Stimulated activated naive B cell treated with anti-CD40 and anti-IgM and Interleukin-4, amounts not matched to agents 10 μg/mL and 1 μg/mL and 100 μg/mL, for 72 hours (primary cell): ENCODE measurements around the gene TUBB2A.

ENCODE experiments used
- ATAC-seq, 2 donors: fragments of 150-1000 bp; cut with Tn5 transposase; replicated peaks; 2 replicates each; pipeline ENCODE4 v1.10.0; 2021; ENCODE audit warnings: moderate library complexity in 1 of 2
- DNase-seq: peaks from one replicate; pipeline ENCODE4 v3.0.0; 2021
- H3K27ac Mint-ChIP-seq: one replicate; pipeline ENCODE4 v1.8.0; 2022; ENCODE audit warnings: mild to moderate bottlenecking, mixed read lengths
- H3K27me3 Mint-ChIP-seq, 2 donors: one replicate each; pipeline ENCODE4 v1.8.0; 2022; ENCODE audit warnings: mixed read lengths in 2 of 2
- H3K36me3 Mint-ChIP-seq, 2 donors: one replicate each; pipeline ENCODE4 v1.8.0; 2022; ENCODE audit warnings: mixed read lengths in 2 of 2, mild to moderate bottlenecking in 1 of 2
- H3K4me1 Mint-ChIP-seq, 2 donors: one replicate each; pipeline ENCODE4 v1.8.0; 2022; ENCODE audit warnings: mixed read lengths in 2 of 2, mild to moderate bottlenecking in 1 of 2
- H3K4me3 Mint-ChIP-seq, 2 donors: one replicate each; pipeline ENCODE4 v1.8.0; 2022; ENCODE audit warnings: mild to moderate bottlenecking in 2 of 2, mixed read lengths in 2 of 2, moderate library complexity in 1 of 2
- H3K9me3 Mint-ChIP-seq, 2 donors: one replicate each; pipeline ENCODE4 v1.8.0; 2022; ENCODE audit warnings: mixed read lengths in 2 of 2, mild to moderate bottlenecking in 1 of 2

The TUBB2A gene

GRCh38 chr6:3108746-3109414, 48.5 kb downstream of the TUBB2A start:
- Mint-ChIP-seq H3K36me3 (peaks cover 38 to 57% of the 10 kb centered on the region in 2 donors), H3K27ac (no peak overlapping the region), H3K27me3 (no peaks in the 10 kb centered on the region), H3K9me3 (no peaks in the 10 kb centered on the region), H3K4me1 (peaks cover 0 to 1% of the 10 kb centered on the region in 2 donors), H3K4me3 (no peak overlapping the region)
- DNase-seq, result no peak
- ATAC-seq, result no peak
